Esophagus muscularis mucosa (tissue), 4 donors: ENCODE data around the gene MCAT. TPM values are rescaled to one million over a fixed set of nuclear protein-coding genes. Genes with fewer than 3 reads are reported as not detected.

ENCODE experiments used
- DNase-seq: peaks from one replicate; pipeline ENCODE4 v3.0.0-alpha.2; 2017; ENCODE audit errors: extremely low spot score
- H3K27ac ChIP-seq, 4 donors: fragments of 200-600 bp; sonication (generic); replicated peaks in 1 of 4; 1 replicate in 3 of 4; 2 replicates in 1 of 4; pipeline ENCODE4 v1.5.1; 2016 to 2019; ENCODE audit warnings: mild to moderate bottlenecking in 1 of 4
- H3K27me3 ChIP-seq, 4 donors: fragments of 200-600 bp; sonication (generic); one replicate each; pipeline versions ENCODE4 v1.5.1 to v1.6.0; 2016 to 2019
- H3K36me3 ChIP-seq, 4 donors: fragments of 200-600 bp; sonication (generic); one replicate each; pipeline ENCODE4 v1.5.1; 2016 to 2019
- H3K4me1 ChIP-seq, 4 donors: fragments of 200-600 bp; sonication (generic); one replicate each; pipeline ENCODE4 v1.5.1; 2016 to 2019
- H3K4me3 ChIP-seq, 4 donors: fragments of 200-600 bp; sonication (generic); 1 replicate in 2 of 4; 2 replicates in 2 of 4; pipeline ENCODE4 v1.5.1; 2016 to 2019; ENCODE audit warnings: mild to moderate bottlenecking in 4 of 4, moderate library complexity in 1 of 4
- H3K9me3 ChIP-seq, 4 donors: fragments of 200-600 bp; sonication (generic); 1 replicate in 3 of 4; 2 replicates in 1 of 4; pipeline ENCODE4 v1.5.1; 2016 to 2019
- CTCF ChIP-seq, 3 experiments: fragments of 200-600 bp in 2 of 3; fragments of 450-650 bp in 1 of 3; sonication (generic) in 2 of 3; IDR thresholded peaks; one replicate each; pipeline ENCODE4 v1.5.1; 2017 to 2019; ENCODE audit warnings: antibody characterized with exemption in 3 of 3, mild to moderate bottlenecking in 2 of 3, moderate library complexity in 1 of 3
- EP300 ChIP-seq: sonication (generic); formaldehyde crosslinking; IDR thresholded peaks from one replicate; pipeline ENCODE4 v1.6.1; 2017; ENCODE audit warnings: antibody characterized with exemption
- POLR2A ChIP-seq: fragments of 450-650 bp; IDR thresholded peaks from one replicate; pipeline ENCODE4 v1.6.1; 2017; ENCODE audit warnings: antibody characterized with exemption, moderate library complexity, mild to moderate bottlenecking, low read depth
- POLR2AphosphoS5 ChIP-seq, 2 donors: sonication (generic); formaldehyde crosslinking; IDR thresholded peaks; one replicate each; pipeline ENCODE4 v1.6.1; 2017; ENCODE audit warnings: antibody characterized with exemption in 2 of 2
- WGBS: methylation state at CpG from one replicate; pipeline ENCODE4 v1.1.5; 2018; 5-methylcytosine and 5-hydroxymethylcytosine counted together
- intact Hi-C: fragments of 100-400 bp; cut with DNase I; formaldehyde crosslinking; loops from one replicate; pipeline ENCODE4 v1.15.1; 2023
- total RNA-seq, 4 donors: library from RNA; depleted of rRNA; stranded (reverse); fragments of >200 nt; gene quantifications; one replicate each; pipeline versions ENCODE4 v1.1.0 to v1.2.1, GENCODE V29; 2016

Gene MCAT
- total RNA-seq, 4 donors from 2014 or later, result 15.8 to 32.1 (median 22.7) TPM

GRCh38 chr22:43127166-43127908 is 15.9 kb downstream of the MCAT start:
- H3K27ac ChIP-seq, result no peak overlapping the region
- intact Hi-C loops, result no loop called here
- H3K9me3 ChIP-seq, result no peaks in the 10 kb centered on the region
- peaks cover 0 to 10% (median 3%) of the 10 kb centered on the region in 4 donors for H3K4me1 ChIP-seq
- peaks cover 1 to 17% (median 6%) of the 10 kb centered on the region in 4 donors for H3K36me3 ChIP-seq
- no peak for DNase-seq
- H3K4me3 ChIP-seq, result no peak overlapping the region
- H3K27me3 ChIP-seq, result no peaks in the 10 kb centered on the region
- WGBS, result 86% methylated on average over 4 of the region's 17 CpGs
- TF ChIP-seq EP300 (no peak), POLR2AphosphoS5 (IDR thresholded peaks at IDR 0.05) (no peak), POLR2A (no peak), CTCF (IDR thresholded peaks at IDR 0.05) (no peak)

- WGBS, result 64% methylated on average over 4 of the region's 5 CpGs
- Histone ChIP-seq H3K4me1 (peaks cover 0 to 4% (median 1%) of the 10 kb centered on the region in 4 donors), H3K27ac (no peak overlapping the region), H3K9me3 (no peaks in the 10 kb centered on the region), H3K4me3 (no peak overlapping the region), H3K27me3 (no peaks in the 10 kb centered on the region), H3K36me3 (peaks cover 0 to 10% (median 2%) of the 10 kb centered on the region in 4 donors)
- TF ChIP-seq CTCF (IDR thresholded peaks at IDR 0.05), result no peak
- no peak for DNase-seq
- intact Hi-C loops, result no loop called here
These were observed 16.6 kb downstream of the MCAT start for GRCh38 chr22:43126501-43127165.

- peaks cover 0 to 40% (median 0%) of the 10 kb centered on the region in 4 donors for H3K27me3 ChIP-seq
- DNase-seq, result no peak
- H3K36me3 ChIP-seq, result no peaks in the 10 kb centered on the region
- H3K4me1 ChIP-seq, result no peaks in the 10 kb centered on the region
- H3K4me3 ChIP-seq, result no peak overlapping the region
- intact Hi-C loops, result no loop called here
- TF ChIP-seq CTCF (IDR thresholded peaks at IDR 0.05) (no peak), POLR2AphosphoS5 (IDR thresholded peaks at IDR 0.05) (no peak), POLR2A (no peak), EP300 (no peak)
- no peak overlapping the region for H3K27ac ChIP-seq
- no peaks in the 10 kb centered on the region for H3K9me3 ChIP-seq
- 71% methylated on average over 7 of the region's 7 CpGs for WGBS
These were observed 24.2 kb downstream of the MCAT start for GRCh38 chr22:43118953-43119458.

- Histone ChIP-seq H3K27ac (no peak overlapping the region), H3K36me3 (no peaks in the 10 kb centered on the region), H3K9me3 (no peaks in the 10 kb centered on the region), H3K27me3 (peaks cover 0 to 48% (median 0%) of the 10 kb centered on the region in 4 donors), H3K4me1 (no peaks in the 10 kb centered on the region), H3K4me3 (no peak overlapping the region)
- DNase-seq, result no peak
- intact Hi-C loops, result no loop called here
- TF ChIP-seq POLR2AphosphoS5 (IDR thresholded peaks at IDR 0.05) (no peak), EP300 (no peak), CTCF (IDR thresholded peaks at IDR 0.05) (no peak), POLR2A (no peak)
- WGBS, result 85% methylated on average over 19 of the region's 21 CpGs
These were observed 25.0 kb downstream of the MCAT start for GRCh38 chr22:43118024-43118849.
